Measurements from ENCODE around the gene DDX19B. TPM values are rescaled to one million over a fixed set of nuclear protein-coding genes. Genes with fewer than 3 reads are reported as not detected.

The DDX19B gene
- total and polyA plus RNA-seq, 9 of the 15 experiments (the other 6 are each of a cell fraction or from before 2014, with no cell fraction given), result 7.0 to 32.9 (median 19.3) TPM

- TF ChIP-seq PRDM10 (IDR thresholded peaks at IDR 0.05; ENCODE audit: partially characterized antibody) (no peak), MLLT1 (IDR thresholded peaks at IDR 0.05) (no peak), BRF1 (IDR thresholded peaks at IDR 0.05; ENCODE audit: borderline replicate concordance, extremely low read depth, insufficient read length) (no peak), ZNF449 (CRISPR knock-in tag; IDR thresholded peaks at IDR 0.05) (no peak), POLR2A (conservative IDR thresholded peaks at IDR 0.05) (peak; percentile 20; the same call in 1 of the 2 replicates), ZNF253 (CRISPR knock-in tag; conservative IDR thresholded peaks at IDR 0.05) (no peak), FOXK2 (conservative IDR thresholded peaks at IDR 0.05 in 1 of 2, IDR thresholded peaks at IDR 0.05 in 1 of 2; ENCODE audit: low read depth in 2 of 2) (no peak), BRCA1 (IDR thresholded peaks at IDR 0.05) (no peak), BRCA1 (CRISPR knock-in tag; IDR thresholded peaks at IDR 0.05) (0 out of 2 replicates have a peak, but pooled peaks have one; percentile 80), ZNF644 (tag; IDR thresholded peaks at IDR 0.05; ENCODE audit: low read depth) (no peak), DDX20 (tag; IDR thresholded peaks at IDR 0.05; ENCODE audit: low read depth) (no peak), USF2 (CRISPR knock-in tag; IDR thresholded peaks at IDR 0.05) (no peak), NCOA4 (IDR thresholded peaks at IDR 0.05; ENCODE audit: partially characterized antibody) (no peak), ZNF655 (CRISPR knock-in tag; IDR thresholded peaks at IDR 0.05) (no peak), YY1 (IDR thresholded peaks at IDR 0.05; ENCODE audit: borderline replicate concordance in 1 of 3, control insufficient read depth in 1 of 3, extremely low read depth in 1 of 3, insufficient read depth in 3 of 3, insufficient read length in 1 of 3, insufficient replicate concordance in 2 of 3, low read depth in 1 of 3, low read length in 2 of 3) (no peak), NFXL1 (CRISPR knock-in tag; IDR thresholded peaks at IDR 0.05) (no peak), NELFE (IDR thresholded peaks at IDR 0.05; ENCODE audit: insufficient read depth, insufficient read length) (no peak)
These were observed 48.0 kb upstream of the DDX19B start (continued) for GRCh38 chr16:70250748-70251628.

All from K562 (cell line).